NCI-H187 (cell line): Measurements from ENCODE around the gene OR2V2.
"Not testable (repeated sequence)": the region's sequence is repeated elsewhere in the genome, so short reads cannot be mapped to it uniquely, and the experiment has no call there.

ENCODE experiments used
- DNase-seq, 2 experiments: peaks; one replicate each; lab custom pipeline; 2025; lab: John Stamatoyannopoulos, UW

The OR2V2 gene

DNA sequence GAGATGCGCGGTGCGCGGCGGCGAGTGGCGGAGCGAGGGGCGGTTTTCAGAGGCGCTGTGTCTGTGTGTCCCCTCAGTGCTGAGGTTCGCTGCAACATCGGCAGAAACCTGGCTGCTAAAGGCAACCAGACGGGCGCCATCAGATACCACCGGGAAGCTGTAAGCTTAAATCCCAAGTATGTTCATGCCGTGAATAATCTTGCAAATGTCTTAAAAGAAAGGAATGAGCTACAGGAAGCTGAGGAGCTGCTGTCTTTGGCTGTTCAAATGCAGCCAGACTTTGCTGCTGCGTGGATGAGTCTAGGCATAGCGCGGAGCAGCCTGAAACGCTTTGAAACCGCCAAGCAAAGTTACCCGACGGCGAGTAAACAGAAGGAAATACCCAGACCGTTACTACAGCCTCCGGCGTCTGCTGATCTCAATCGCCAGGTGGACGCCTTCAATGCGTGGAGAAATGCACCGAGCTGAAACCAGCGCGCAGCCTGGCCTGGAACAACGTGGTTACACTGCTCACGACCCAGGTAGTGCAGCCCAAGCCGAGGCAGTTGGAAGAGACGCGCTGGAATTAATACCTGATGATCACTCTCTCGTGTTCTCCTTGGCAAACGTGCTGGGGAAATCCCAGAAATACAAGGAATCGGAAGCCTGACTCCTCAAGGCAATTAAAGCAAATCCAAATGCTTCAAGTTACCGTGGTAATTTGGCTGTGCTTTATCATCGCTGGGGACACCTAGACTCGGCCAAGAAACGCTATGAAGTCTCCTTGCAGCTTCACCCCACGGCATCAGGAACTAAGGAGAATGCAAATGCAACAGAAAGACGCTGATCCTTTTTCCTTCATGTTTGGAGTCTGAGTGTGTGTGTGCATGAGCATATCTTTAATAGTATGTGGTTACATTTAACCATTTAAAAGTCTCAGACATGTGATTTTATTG, 32.3 kb upstream of the OR2V2 start:
- no peak for DNase-seq

- no peak for DNase-seq
Observed at GRCh38 chr5:181118369-181118768, 29.0 kb upstream of the OR2V2 start.

GRCh38 chr5:181119105-181119504, 28.3 kb upstream of the OR2V2 start:
- no peak for DNase-seq

- no peak for DNase-seq
Observed at GRCh38 chr5:181120306-181120705, 27.1 kb upstream of the OR2V2 start.

DNA sequence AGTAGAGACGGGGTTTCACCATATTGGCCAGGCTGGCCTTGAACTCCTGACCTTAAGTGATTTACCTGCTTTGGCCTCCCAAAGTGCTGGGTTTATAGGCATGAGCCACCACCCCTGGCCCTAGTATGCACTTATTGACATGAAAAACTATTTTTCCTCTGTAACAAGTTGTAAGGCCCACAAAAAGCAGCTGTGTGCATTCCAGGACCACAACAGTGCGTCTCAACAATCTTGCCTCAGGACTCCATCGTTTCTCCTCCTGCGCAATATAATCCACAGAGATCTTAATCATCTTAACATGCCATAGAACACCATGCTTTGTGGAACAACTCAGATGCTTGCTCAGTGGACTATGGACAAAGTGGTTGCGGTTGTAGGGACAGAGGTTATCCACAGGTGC, 26.6 kb upstream of the OR2V2 start:
- no peak for DNase-seq

- DNase-seq, result no peak
Observed at GRCh38 chr5:181121675-181122561, 25.5 kb upstream of the OR2V2 start.

DNA sequence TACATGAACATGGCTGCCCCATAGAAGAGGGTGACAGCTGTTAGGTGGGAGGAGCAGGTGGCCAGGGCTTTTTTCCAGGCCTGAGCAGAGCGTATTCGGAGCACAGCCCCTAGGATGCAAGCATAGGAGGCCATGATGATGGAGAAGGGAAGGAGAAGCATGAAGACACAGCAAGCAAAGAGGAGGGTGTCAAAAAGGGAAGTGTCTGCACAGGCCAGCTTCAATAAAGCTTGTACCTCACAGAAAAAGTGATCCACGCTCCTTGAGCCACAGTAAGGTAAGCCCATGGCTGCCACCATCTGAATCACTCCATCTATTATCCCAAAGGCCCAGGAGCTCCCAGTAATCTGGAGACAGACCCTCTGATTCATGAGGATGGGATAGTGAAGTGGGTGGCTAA, 22.9 kb upstream of the OR2V2 start:
- no peak for DNase-seq

DNA sequence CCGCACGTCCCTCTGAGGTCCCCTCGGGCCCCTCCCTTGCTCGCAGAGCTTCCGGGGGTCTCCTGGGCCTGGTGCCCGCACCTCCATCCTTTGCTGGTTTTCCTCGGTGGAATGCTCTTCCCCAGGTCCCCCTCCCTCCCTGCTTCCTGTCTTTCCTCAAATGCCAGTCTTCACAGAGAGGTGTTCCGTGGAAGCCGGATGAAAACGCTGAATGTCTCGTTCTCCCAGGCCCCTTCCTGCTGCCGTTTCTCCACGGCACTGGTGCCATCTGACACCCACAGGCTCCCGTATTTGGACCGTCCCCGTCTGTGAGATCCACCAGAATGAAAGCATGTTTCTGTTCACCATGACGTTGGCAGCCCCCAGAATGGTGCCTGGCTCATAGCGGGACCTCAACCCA, 20.5 kb upstream of the OR2V2 start:
- no peak for DNase-seq

DNA sequence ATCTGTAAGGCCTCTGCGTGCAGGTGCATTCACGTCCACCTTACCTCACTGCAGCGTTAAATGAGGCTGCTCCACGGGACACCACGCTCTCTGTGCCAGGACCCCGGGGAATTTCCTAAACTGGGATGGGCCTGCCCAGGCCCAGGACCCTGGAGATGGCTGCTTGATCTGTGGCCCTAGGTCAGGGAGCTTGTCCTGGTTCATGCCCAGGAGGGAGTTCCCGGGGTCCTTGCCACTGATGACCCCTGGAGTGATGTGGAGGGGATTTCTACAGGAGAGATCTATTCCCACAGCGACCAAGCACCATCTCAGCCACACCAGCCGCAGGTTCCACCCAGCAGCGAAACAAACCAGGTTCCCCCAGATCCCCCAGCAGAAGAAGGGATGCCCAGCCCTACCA, 19.9 kb upstream of the OR2V2 start:
- DNase-seq, result no peak

DNA sequence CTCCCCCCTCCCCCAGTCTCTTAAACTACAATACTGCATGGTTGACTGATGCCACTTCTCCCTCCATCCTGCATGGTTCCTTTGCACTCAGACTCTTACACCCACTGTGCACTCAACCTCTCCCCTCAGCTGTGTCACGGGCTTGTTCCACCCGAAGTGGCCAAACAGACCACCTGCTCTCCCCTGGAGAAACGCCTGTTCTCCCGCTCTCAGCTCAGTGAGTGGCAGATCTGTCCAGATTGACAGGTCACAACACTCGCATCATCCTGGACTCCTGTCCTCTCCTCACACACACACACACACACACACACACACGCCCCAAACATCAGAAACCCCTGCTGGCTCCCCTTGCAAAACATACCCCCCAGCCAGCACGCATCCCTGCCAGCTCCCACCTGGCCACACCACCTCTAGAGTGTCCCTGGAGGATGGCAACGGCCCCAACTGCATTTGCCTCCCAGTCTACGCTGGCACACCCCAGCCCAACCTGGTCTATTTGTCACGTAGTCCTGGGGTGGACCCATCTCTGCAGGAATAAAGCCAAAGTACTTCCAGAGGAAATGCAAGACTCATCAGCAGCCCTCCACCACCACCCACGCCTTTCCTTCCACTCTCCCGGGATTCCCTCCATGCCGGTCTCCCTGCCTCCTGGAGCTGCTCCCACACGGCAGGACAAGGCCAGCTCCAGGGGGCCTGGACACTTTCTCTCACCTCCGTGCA, 19.3 kb upstream of the OR2V2 start:
- DNase-seq, result peak; percentile 13 to 59

DNA sequence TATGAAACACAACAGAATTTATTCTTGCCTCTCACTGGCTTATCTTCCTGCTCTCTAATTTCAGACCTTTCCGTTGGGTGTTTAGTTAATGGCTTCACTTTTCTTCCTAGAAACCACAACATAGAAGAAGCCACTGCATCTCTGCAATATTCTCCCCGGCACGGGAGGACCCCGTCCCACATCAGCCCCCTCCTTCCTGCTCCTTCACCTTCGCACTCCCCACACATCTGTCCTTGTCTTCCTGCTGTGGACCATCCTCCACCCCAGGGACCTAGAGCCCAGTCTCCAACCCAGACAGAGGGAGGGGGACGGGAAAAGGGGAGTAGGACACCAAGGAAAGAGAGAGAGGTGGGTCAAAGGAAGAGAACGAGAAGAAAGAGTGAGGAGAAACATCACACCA, 17.8 kb upstream of the OR2V2 start:
- no peak for DNase-seq

DNA sequence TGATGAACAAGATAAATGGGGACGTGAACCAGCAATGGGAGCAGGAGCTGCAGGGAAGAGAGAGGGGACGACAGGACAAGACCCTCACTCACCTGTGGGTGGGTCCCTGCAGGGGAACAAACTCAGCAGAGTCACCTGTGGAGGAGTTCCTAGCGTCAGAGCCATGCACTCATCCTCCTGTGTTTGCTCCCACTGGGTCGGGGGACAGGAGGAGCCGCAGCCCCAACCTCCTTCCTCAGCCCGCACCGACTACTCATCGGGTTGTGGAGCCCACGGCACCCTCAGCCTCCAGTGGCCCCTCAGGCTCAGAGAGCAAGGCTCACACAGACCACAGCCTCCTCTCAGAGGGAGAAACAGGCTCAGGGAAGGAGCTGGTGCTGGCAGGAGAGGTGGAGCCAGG, 17.3 kb upstream of the OR2V2 start:
- DNase-seq, result not testable (repeated sequence)

- no peak for DNase-seq
Observed at GRCh38 chr5:181130832-181131496, 16.4 kb upstream of the OR2V2 start, which contains the start of gene OR2V1. Gene OR2V1 (minus strand): TSS chr5:181131169. CDS start chr5:181125304, 5,865 bp downstream.

GRCh38 chr5:181131514-181131913, 15.9 kb upstream of the OR2V2 start:
- no peak for DNase-seq

- DNase-seq, result no peak
Observed at GRCh38 chr5:181133083-181133482, 14.3 kb upstream of the OR2V2 start.

- DNase-seq, result no peak
Observed at GRCh38 chr5:181133610-181134231, 13.7 kb upstream of the OR2V2 start.

DNA sequence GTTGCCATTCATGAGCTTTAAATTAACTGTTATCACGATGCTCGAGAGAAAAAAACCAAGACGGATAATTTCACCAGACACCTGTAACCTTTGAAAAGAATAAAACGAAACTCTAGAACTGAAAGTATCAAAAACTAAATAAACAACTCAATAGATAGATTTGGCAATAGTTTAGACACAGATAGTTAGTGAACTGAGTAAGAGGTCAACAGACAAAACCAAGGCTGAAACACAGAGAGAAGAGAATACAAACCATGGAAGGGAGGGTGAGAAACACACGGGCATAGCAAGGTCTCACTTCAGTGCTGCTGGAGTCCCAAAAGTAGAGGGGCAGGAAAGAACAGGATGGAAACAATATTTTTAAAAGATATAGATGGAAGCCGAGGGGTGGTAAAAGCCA, 13.1 kb upstream of the OR2V2 start:
- DNase-seq, result no peak

DNA sequence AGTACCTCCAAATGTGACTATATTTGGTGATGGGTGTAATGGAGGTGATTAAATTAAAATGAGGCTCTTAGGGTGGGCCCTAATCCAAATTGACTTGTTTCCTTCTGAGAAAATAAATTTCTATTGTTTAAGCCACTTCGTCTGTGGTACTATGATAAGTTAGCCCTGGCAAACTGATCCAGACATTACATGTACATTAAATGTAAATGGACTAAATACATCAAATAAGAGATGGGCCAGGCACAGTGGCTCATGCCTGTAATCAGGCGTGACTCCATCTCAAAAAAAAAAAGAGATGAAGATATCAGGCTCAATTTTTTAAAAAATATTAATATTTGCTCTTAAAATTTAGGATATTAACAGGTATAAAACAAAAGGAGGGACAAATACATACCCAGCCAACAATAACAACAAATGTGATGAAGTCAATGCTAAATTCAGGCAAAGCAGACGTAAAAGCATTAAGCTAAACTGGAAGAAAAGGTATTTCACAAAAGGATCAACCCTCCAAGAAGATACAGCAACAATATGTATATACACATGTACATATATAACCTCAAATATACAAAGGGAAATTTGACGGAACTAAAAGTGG, 10.9 kb upstream of the OR2V2 start:
- DNase-seq, result no peak

DNA sequence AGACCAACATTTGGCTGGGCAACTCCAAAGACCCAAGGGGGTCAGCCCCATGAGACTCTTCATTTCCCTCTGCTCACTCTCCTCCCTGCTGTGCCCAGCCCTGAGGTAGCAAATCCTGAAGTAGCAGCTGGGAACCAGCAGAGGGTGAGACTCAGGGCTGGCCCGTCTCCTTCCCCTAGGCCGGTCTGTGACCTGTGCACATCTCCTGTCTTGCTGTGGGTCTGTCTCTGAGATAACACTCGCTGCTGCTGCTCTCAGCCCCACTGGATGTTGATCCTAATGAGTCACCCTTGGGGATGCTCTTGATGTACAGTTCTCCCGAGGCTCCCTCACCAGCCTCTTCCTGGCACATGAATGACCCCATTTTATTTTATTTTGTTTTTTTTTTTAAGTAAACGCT, 9.1 kb upstream of the OR2V2 start:
- no peak for DNase-seq

GRCh38 chr5:181140766-181141165, 6.6 kb upstream of the OR2V2 start:
- no peak for DNase-seq

GRCh38 chr5:181142054-181142453, 5.3 kb upstream of the OR2V2 start:
- no peak for DNase-seq
